Neuronal stem cell (in vitro differentiated cells): ENCODE measurements around the gene PRDM15. TPM values are rescaled to one million over a fixed set of nuclear protein-coding genes. Genes with fewer than 3 reads are reported as not detected.

Source experiments
- DNase-seq: peaks from one replicate; pipeline ENCODE4 v3.0.0-alpha.2; 2013; ENCODE audit warnings: low spot score
- H2AFZ ChIP-seq: one replicate; pipeline ENCODE4 v1.6.1; 2013; ENCODE audit warnings: mild to moderate bottlenecking, low read length, inconsistent platforms
- H2AK5ac ChIP-seq: 2 replicates; pipeline ENCODE4 v1.6.1; 2013; ENCODE audit warnings: low read depth, mild to moderate bottlenecking, inconsistent platforms, low read length, moderate library complexity, mixed read lengths
- H2BK120ac ChIP-seq: 2 replicates; pipeline ENCODE4 v1.6.1; 2013; ENCODE audit warnings: low read depth, mild to moderate bottlenecking, inconsistent platforms, low read length, moderate library complexity, mixed read lengths
- H2BK12ac ChIP-seq: one replicate; pipeline ENCODE4 v1.6.1; 2013; ENCODE audit warnings: low read length, inconsistent platforms
- H2BK15ac ChIP-seq: 2 replicates; pipeline ENCODE4 v1.6.1; 2013; ENCODE audit warnings: mild to moderate bottlenecking, low read length, inconsistent platforms, mixed read lengths
- H2BK5ac ChIP-seq: one replicate; pipeline ENCODE4 v1.6.1; 2013; ENCODE audit warnings: inconsistent platforms, mild to moderate bottlenecking, low read length, moderate library complexity
- H3K14ac ChIP-seq: one replicate; pipeline ENCODE4 v1.6.1; 2013; ENCODE audit warnings: low read length, inconsistent platforms
- H3K18ac ChIP-seq: 2 replicates; pipeline ENCODE4 v1.6.1; 2013; ENCODE audit warnings: low read length, inconsistent platforms
- H3K23ac ChIP-seq: 2 replicates; pipeline ENCODE4 v1.6.1; 2013; ENCODE audit warnings: low read depth, mild to moderate bottlenecking, mixed read lengths, low read length, inconsistent platforms; ENCODE audit not compliant: poor library complexity
- H3K27ac ChIP-seq: replicated peaks from 3 replicates; pipeline ENCODE4 v1.5.1; 2013; ENCODE audit warnings: low read length, inconsistent platforms
- H3K27me3 ChIP-seq, 3 experiments: 2 replicates each; pipeline ENCODE4 v1.6.1; 2013; ENCODE audit warnings: low read length in 3 of 3, mild to moderate bottlenecking in 2 of 3, inconsistent platforms in 1 of 3, low read depth in 1 of 3, mixed read lengths in 1 of 3, moderate library complexity in 1 of 3; ENCODE audit not compliant: control insufficient read depth in 3 of 3, insufficient read depth in 3 of 3
- H3K36me3 ChIP-seq, 2 donors: replicated peaks in 1 of 2; 2 replicates each; pipeline ENCODE4 v1.6.1; 2013; ENCODE audit warnings: low read length in 2 of 2; ENCODE audit not compliant: control insufficient read depth in 2 of 2, insufficient read depth in 2 of 2
- H3K4ac ChIP-seq: 2 replicates; pipeline ENCODE4 v1.6.1; 2013; ENCODE audit warnings: inconsistent platforms, mild to moderate bottlenecking, low read length, moderate library complexity
- H3K4me1 ChIP-seq, 2 donors: 1 replicate in 1 of 2; 2 replicates in 1 of 2; pipeline ENCODE4 v1.6.1; 2013; ENCODE audit warnings: low read length in 2 of 2, low read depth in 1 of 2; ENCODE audit not compliant: control insufficient read depth in 2 of 2, insufficient read depth in 1 of 2
- H3K4me2 ChIP-seq: one replicate; pipeline ENCODE4 v1.6.1; 2013; ENCODE audit warnings: mild to moderate bottlenecking, low read length, inconsistent platforms; ENCODE audit not compliant: insufficient read depth, poor library complexity, severe bottlenecking
- H3K4me3 ChIP-seq, 2 donors: 2 replicates each; pipeline ENCODE4 v1.5.1; 2013; ENCODE audit warnings: low read length in 2 of 2, mild to moderate bottlenecking in 2 of 2, inconsistent platforms in 1 of 2, moderate library complexity in 1 of 2
- H3K79me1 ChIP-seq: one replicate; pipeline ENCODE4 v1.6.1; 2013; ENCODE audit warnings: low read depth, mild to moderate bottlenecking, inconsistent platforms, low read length, moderate library complexity
- H3K9ac ChIP-seq: one replicate; pipeline ENCODE4 v1.6.1; 2013; ENCODE audit warnings: mild to moderate bottlenecking, low read depth, low read length, inconsistent platforms; ENCODE audit not compliant: poor library complexity
- H3K9me3 ChIP-seq, 2 donors: replicated peaks in 1 of 2; 2 replicates each; pipeline versions ENCODE3 to v1.6.1; 2013; ENCODE audit warnings: low read length in 2 of 2, mild to moderate bottlenecking in 2 of 2, inconsistent platforms in 1 of 2, low read depth in 1 of 2, mixed read lengths in 1 of 2, moderate library complexity in 1 of 2; ENCODE audit not compliant: control insufficient read depth in 2 of 2, insufficient read depth in 1 of 2
- H4K8ac ChIP-seq: one replicate; pipeline ENCODE4 v1.6.1; 2013; ENCODE audit warnings: low read depth, mild to moderate bottlenecking, inconsistent platforms, low read length, moderate library complexity
- H4K91ac ChIP-seq: one replicate; pipeline ENCODE4 v1.6.1; 2013; ENCODE audit warnings: low read length, low read depth, mild to moderate bottlenecking, inconsistent platforms; ENCODE audit not compliant: poor library complexity
- WGBS, 2 donors: extraction: QIAGEN DNeasy Blood & Tissue Kit; methylation state at CpG; one replicate each; pipeline ENCODE4 v1.1.7; 2013; ENCODE audit warnings: missing lambda C conversion rate in 2 of 2, mixed read lengths in 1 of 2; ENCODE audit not compliant: insufficient read length in 2 of 2, insufficient replicate concordance in 1 of 2; ENCODE audit errors: extremely low coverage in 2 of 2; 5-methylcytosine and 5-hydroxymethylcytosine counted together
- polyA plus RNA-seq, 2 experiments: library from polyadenylated mRNA; stranded (reverse); fragments of 200-250 nt; gene quantifications; one replicate each; pipeline ENCODE4 v1.2.3, GENCODE V29; 2013

PRDM15 gene
- 4.5 TPM for polyA plus RNA-seq (2013, experiment 1 of 2)
- polyA plus RNA-seq (2013, experiment 2 of 2): 4.3 TPM

GRCh38 chr21:41879190-41879998, at the start of gene PRDM15:
Gene PRDM15, minus strand, starts transcription at chr21:41879344. Its CDS starts 18,981 bp downstream, at chr21:41860363.
- DNase-seq: peak; percentile 72

GRCh38 chr21:41928621-41929220, 49.6 kb upstream of the PRDM15 start:
- no CpG with 5 or more reads among the region's 10 CpGs for WGBS, 2 donors
- Histone ChIP-seq H3K23ac (no peak overlapping the region), H3K27me3 (no peaks in the 10 kb centered on the region), H3K4me1 (peaks cover 6 to 13% of the 10 kb centered on the region in 2 donors), H2BK120ac (no peak overlapping the region), H3K14ac (no peak overlapping the region), H3K4me3 (no peak overlapping the region), H3K9ac (no peak overlapping the region), H2BK12ac (no peak overlapping the region), H3K4me2 (no peak overlapping the region), H3K36me3 (no peaks in the 10 kb centered on the region), H3K27ac (no peak overlapping the region), H4K8ac (no peak overlapping the region), H2AFZ (no peak overlapping the region), H3K18ac (no peak overlapping the region), H3K9me3 (no peaks in the 10 kb centered on the region), H4K91ac (no peak overlapping the region), H2BK15ac (no peak overlapping the region), H2AK5ac (no peak overlapping the region), H2BK5ac (no peak overlapping the region), H3K79me1 (no peaks in the 10 kb centered on the region), H3K4ac (no peak overlapping the region)
- DNase-seq: no peak

More at GRCh38 chr21:41879190-41879998, at the start of gene PRDM15:
- peaks cover 0 to 2% of the 10 kb centered on the region in 2 donors for H3K36me3 ChIP-seq
- H3K4me1 ChIP-seq: peaks cover 3 to 5% of the 10 kb centered on the region in 2 donors
- peak within 1 kb of the TSS; percentile 12 for H2BK15ac ChIP-seq
- H2BK12ac ChIP-seq: no peak within 1 kb of the TSS
- H2BK5ac ChIP-seq: peak within 1 kb of the TSS; percentile 58
- peak within 1 kb of the TSS; percentile 94 for H3K18ac ChIP-seq
- H2BK120ac ChIP-seq: no peak within 1 kb of the TSS
- H3K4me3 ChIP-seq: peak within 1 kb of the TSS; percentile 88 to 95
- peak within 1 kb of the TSS; percentile 54 for H2AK5ac ChIP-seq
- H4K8ac ChIP-seq: no peak within 1 kb of the TSS
- H3K4me2 ChIP-seq: peak within 1 kb of the TSS; percentile 79
- no CpG with 5 or more reads among the region's 89 CpGs for WGBS, 2 donors
- peak within 1 kb of the TSS; percentile 45 for H3K4ac ChIP-seq
- no peak within 1 kb of the TSS for H3K27ac ChIP-seq
- H4K91ac ChIP-seq: peak within 1 kb of the TSS; percentile 41
- H3K79me1 ChIP-seq: peaks cover 5% of the 10 kb centered on the region
- peak within 1 kb of the TSS; percentile 91 for H3K9ac ChIP-seq
- peak within 1 kb of the TSS; percentile 73 for H3K14ac ChIP-seq
- peak within 1 kb of the TSS; percentile 99 for H2AFZ ChIP-seq
- H3K9me3 ChIP-seq: no peaks in the 10 kb centered on the region
- no peaks in the 10 kb centered on the region for H3K27me3 ChIP-seq
- H3K23ac ChIP-seq: peak within 1 kb of the TSS; percentile 27

- no peak overlapping the region for H3K4me3 ChIP-seq
- H3K27me3 ChIP-seq: no peaks in the 10 kb centered on the region
- no peak overlapping the region for H2BK120ac ChIP-seq
- no peak overlapping the region for H3K23ac ChIP-seq
- no peak overlapping the region for H3K27ac ChIP-seq
- H2AFZ ChIP-seq: no peak overlapping the region
- DNase-seq: no peak
- H3K18ac ChIP-seq: peak overlapping the region; percentile 17
- no peaks in the 10 kb centered on the region for H3K79me1 ChIP-seq
- WGBS, 2 donors: no CpG with 5 or more reads among the region's 17 CpGs
- H3K9me3 ChIP-seq: no peaks in the 10 kb centered on the region
- no peak overlapping the region for H3K4ac ChIP-seq
- peaks cover 2 to 13% of the 10 kb centered on the region in 2 donors for H3K4me1 ChIP-seq
- H3K14ac ChIP-seq: no peak overlapping the region
- no peak overlapping the region for H3K4me2 ChIP-seq
- no peak overlapping the region for H2BK5ac ChIP-seq
- H2BK12ac ChIP-seq: no peak overlapping the region
- H4K91ac ChIP-seq: no peak overlapping the region
- no peak overlapping the region for H3K9ac ChIP-seq
- no peak overlapping the region for H4K8ac ChIP-seq
- H2AK5ac ChIP-seq: no peak overlapping the region
- no peaks in the 10 kb centered on the region for H3K36me3 ChIP-seq
- H2BK15ac ChIP-seq: no peak overlapping the region
Observed at GRCh38 chr21:41927727-41928409, 48.7 kb upstream of the PRDM15 start.

- Histone ChIP-seq H2AFZ (peak overlapping the region; percentile 78), H4K91ac (no peak overlapping the region), H2BK120ac (no peak overlapping the region), H3K4me3 (no peak overlapping the region), H3K9me3 (no peaks in the 10 kb centered on the region), H3K27ac (no peak overlapping the region), H3K79me1 (no peaks in the 10 kb centered on the region), H2BK5ac (no peak overlapping the region), H3K4me1 (peaks cover 1 to 13% of the 10 kb centered on the region in 2 donors), H2AK5ac (no peak overlapping the region), H3K36me3 (no peaks in the 10 kb centered on the region), H2BK15ac (no peak overlapping the region), H3K14ac (no peak overlapping the region), H3K18ac (no peak overlapping the region), H3K9ac (no peak overlapping the region), H3K4ac (no peak overlapping the region), H2BK12ac (no peak overlapping the region), H3K4me2 (no peak overlapping the region), H3K27me3 (no peaks in the 10 kb centered on the region), H4K8ac (no peak overlapping the region), H3K23ac (no peak overlapping the region)
- no peak for DNase-seq
- no CpG with 5 or more reads among the region's 3 CpGs for WGBS, 2 donors
Observed at GRCh38 chr21:41926807-41927171, 47.6 kb upstream of the PRDM15 start.
